Measurements from ENCODE around the gene DNAJC13. TPM values are rescaled to one million over a fixed set of nuclear protein-coding genes. Genes with fewer than 3 reads are reported as not detected.

DNAJC13 gene
- total and polyA plus RNA-seq, 2 of the 8 experiments (the other 6 are each of a cell fraction or from before 2014, with no cell fraction given): 7.9 to 28.8 TPM

GRCh38 chr3:132538072-132538471 lies 120.8 kb downstream of the DNAJC13 start:
- H3K23me2 ChIP-seq (ENCODE audit: low read depth, low read length): no peaks in the 10 kb centered on the region
- H4K91ac ChIP-seq (replicated peaks; ENCODE audit: insufficient read length, low read length): no peak overlapping the region
- H2AFZ ChIP-seq (ENCODE audit: low read length): no peak overlapping the region
- no peak overlapping the region for H3K9ac ChIP-seq (replicated peaks in 1 of 4; ENCODE audit: extremely low read depth in 1 of 4, low read depth in 3 of 4, low read length in 3 of 4)
- DNase-seq (ENCODE audit: low read depth in 1 of 2, low spot score in 2 of 2) (no peak), FAIRE-seq (no peak)
- 94% methylated on average over 5 of the region's 5 CpGs; no CpG with 5 or more reads in 1 of the 2 experiments for WGBS, 2 experiments (ENCODE audit: extremely low coverage in 1 of 2, insufficient coverage in 1 of 2, insufficient read length in 1 of 2, insufficient replicate concordance in 2 of 2, low coverage in 1 of 2, low lambda C conversion rate in 2 of 2, missing lambda C conversion rate in 1 of 2)
- H2BK15ac ChIP-seq (ENCODE audit: low read length): no peak overlapping the region
- no peaks in the 10 kb centered on the region for H3K27me3 ChIP-seq (replicated peaks in 1 of 4; ENCODE audit: control insufficient read depth in 3 of 4, extremely low read depth in 1 of 4, insufficient read depth in 3 of 4, low read length in 3 of 4)
- no peak overlapping the region for H3K18ac ChIP-seq (ENCODE audit: extremely low read depth, low read length)
- no peak overlapping the region for H2BK12ac ChIP-seq (ENCODE audit: low read depth, low read length)
- H2AK5ac ChIP-seq (ENCODE audit: low read depth, low read length): no peak overlapping the region
- H2BK120ac ChIP-seq (replicated peaks; ENCODE audit: low read depth, low read length): no peak overlapping the region
- H3K4ac ChIP-seq (replicated peaks; ENCODE audit: insufficient read length, low read depth, low read length): no peak overlapping the region
- no peak overlapping the region for H2BK5ac ChIP-seq (ENCODE audit: low read depth, low read length)
- H3K9me3 ChIP-seq (ENCODE audit: insufficient read depth in 2 of 2, low read depth in 1 of 2, low read length in 1 of 2): no peaks in the 10 kb centered on the region
- no peak overlapping the region for H4K8ac ChIP-seq (ENCODE audit: extremely low read depth, insufficient read depth, low read length)
- no peak overlapping the region for H3K4me3 ChIP-seq (ENCODE audit: extremely low read depth in 1 of 4, insufficient read depth in 2 of 4, low read depth in 3 of 4, low read length in 4 of 4)
- no peak overlapping the region for H3K23ac ChIP-seq (ENCODE audit: insufficient read length)
- ChIA-PET POLR2A (ENCODE audit: partially characterized antibody) (interaction anchor here (0.6 kb wide), 1 partner anchor 100 kb away, joined by 3 read pairs; no protein-coding TSS in a partner anchor), CTCF (ENCODE audit: partially characterized antibody) (interaction anchor here (0.6 to 8.7 kb wide), 8 partner anchors 11 to 324 kb away, joined by 3 to 163 read pairs (median 4); no protein-coding TSS in a partner anchor)
- H3K79me1 ChIP-seq (ENCODE audit: low read depth, low read length): no peaks in the 10 kb centered on the region; the same call in 1 of the 2 replicates
- no peak overlapping the region for H3K56ac ChIP-seq (replicated peaks; ENCODE audit: insufficient read length, low read depth, low read length)
- H4K20me1 ChIP-seq (replicated peaks in 1 of 2; ENCODE audit: control insufficient read depth in 1 of 2, insufficient read depth in 2 of 2, low read length in 2 of 2): peaks cover 0 to 2% of the 10 kb centered on the region in 2 experiments
- H4K5ac ChIP-seq (ENCODE audit: insufficient read length, low read depth, low read length): no peak overlapping the region
- H3K14ac ChIP-seq (ENCODE audit: insufficient read length): no peak overlapping the region
- H3K79me2 ChIP-seq (ENCODE audit: control insufficient read depth in 1 of 2, insufficient read depth in 2 of 2, low read length in 2 of 2): no peaks in the 10 kb centered on the region
- H3K4me2 ChIP-seq (ENCODE audit: insufficient read depth in 1 of 2, low read depth in 2 of 2, low read length in 2 of 2): no peak overlapping the region
- peaks cover 0 to 21% (median 7%) of the 10 kb centered on the region in 4 experiments; a peak in 4 of 8 replicates for H3K36me3 ChIP-seq (ENCODE audit: control insufficient read depth in 2 of 4, insufficient read depth in 4 of 4, low read length in 3 of 4)
- H3K27ac ChIP-seq (ENCODE audit: low read depth, low read length): no peak overlapping the region
- no peaks in the 10 kb centered on the region for H3K4me1 ChIP-seq (replicated peaks in 1 of 4; ENCODE audit: control insufficient read depth in 3 of 4, insufficient read depth in 4 of 4, low read length in 3 of 4)
- H2BK20ac ChIP-seq (ENCODE audit: low read length): no peak overlapping the region
- TF ChIP-seq SRF (IDR thresholded peaks at IDR 0.05; ENCODE audit: low read depth, low read length) (no peak), CBX5 (IDR thresholded peaks at IDR 0.05; ENCODE audit: low read depth, low read length) (no peak), CHD1 (IDR thresholded peaks at IDR 0.05; ENCODE audit: low read depth, low read length) (no peak), CTBP2 (IDR thresholded peaks at IDR 0.05; ENCODE audit: borderline replicate concordance, insufficient read depth, insufficient read length, low read length) (no peak), HDAC2 (IDR thresholded peaks at IDR 0.05; ENCODE audit: borderline replicate concordance in 1 of 2, low read depth in 2 of 2, low read length in 2 of 2) (no peak), SUZ12 (IDR thresholded peaks at IDR 0.05; ENCODE audit: low read length) (no peak), SIRT6 (IDR thresholded peaks at IDR 0.05; ENCODE audit: low read length) (no peak), NANOG (IDR thresholded peaks at IDR 0.05; ENCODE audit: insufficient read depth, low read depth, low read length, poor library complexity, severe bottlenecking) (no peak), TBP (IDR thresholded peaks at IDR 0.05; ENCODE audit: low read depth, low read length) (no peak), CREB1 (IDR thresholded peaks at IDR 0.05) (no peak), RXRA (IDR thresholded peaks at IDR 0.05; ENCODE audit: insufficient read depth, low read depth, low read length) (no peak), POU5F1 (IDR thresholded peaks at IDR 0.05; ENCODE audit: low read depth, low read length) (no peak), POLR2A (IDR thresholded peaks at IDR 0.05; ENCODE audit: control extremely low read depth in 1 of 2, low read depth in 2 of 2, low read length in 2 of 2) (no peak), TEAD4 (IDR thresholded peaks at IDR 0.05; ENCODE audit: low read depth, low read length) (no peak), FOSL1 (IDR thresholded peaks at IDR 0.05; ENCODE audit: insufficient read depth, low read depth, low read length) (no peak), SP4 (IDR thresholded peaks at IDR 0.05; ENCODE audit: low read length) (no peak)
